PC-9 (cell line): ENCODE measurements around the gene COQ8A. TPM values are rescaled to one million over a fixed set of nuclear protein-coding genes. Genes with fewer than 3 reads are reported as not detected.

Experiments
- BruUV-seq: library from RNA; stranded (reverse); fragments of 400-500 nt; replicated peaks from 2 replicates; lab custom pipeline; 2021; lab: Mats Ljungman, UMichigan
- CTCF ChIA-PET: fragments of 300-600 bp; sonication (Branson Sonifier 250); formaldehyde crosslinking; loops from one replicate; lab custom pipeline; 2022; ENCODE audit warnings: antibody characterized with exemption; lab: Charles Lee
- POLR2A ChIA-PET: fragments of 300-600 bp; sonication (Branson Sonifier 250); formaldehyde crosslinking; loops from one replicate; lab custom pipeline; 2022; ENCODE audit warnings: antibody characterized with exemption; ENCODE audit not compliant: unreplicated experiment; lab: Charles Lee
- DNase-seq, 2 experiments: peaks; one replicate each; pipeline versions ENCODE4 v3.0.0 to v3.0.0-alpha.2; 2015 to 2022; ENCODE audit warnings: mixed read lengths in 1 of 2
- H2AFZ ChIP-seq: fragments of 200-600 bp; sonication (generic); 2 replicates; pipeline ENCODE4 v1.8.1; 2017; ENCODE audit warnings: antibody characterized with exemption
- H3F3A ChIP-seq: fragments of 200-600 bp; sonication (generic); 2 replicates; pipeline ENCODE4 v1.8.1; 2017; ENCODE audit warnings: antibody characterized with exemption, mild to moderate bottlenecking, low read depth; ENCODE audit not compliant: insufficient read depth
- H3K27ac ChIP-seq: fragments of 200-600 bp; sonication (generic); 2 replicates; pipeline ENCODE4 v1.6.1; 2016; ENCODE audit warnings: mixed run types
- H3K27me3 ChIP-seq: fragments of 200-600 bp; sonication (generic); 2 replicates; pipeline ENCODE4 v1.6.1; 2016; ENCODE audit warnings: low read depth, mixed run types; ENCODE audit not compliant: insufficient read depth
- H3K36me3 ChIP-seq: fragments of 200-600 bp; sonication (generic); 2 replicates; pipeline ENCODE4 v1.6.1; 2016; ENCODE audit warnings: low read depth, mixed run types
- H3K4me1 ChIP-seq: fragments of 200-600 bp; sonication (generic); replicated peaks from 2 replicates; pipeline ENCODE4 v1.6.1; 2016; ENCODE audit warnings: mixed run types; ENCODE audit not compliant: insufficient read depth
- H3K4me2 ChIP-seq: fragments of 200-600 bp; sonication (generic); 2 replicates; pipeline ENCODE4 v1.6.1; 2017; ENCODE audit warnings: mixed run types
- H3K4me3 ChIP-seq: fragments of 200-600 bp; sonication (generic); 2 replicates; pipeline ENCODE4 v1.6.1; 2016; ENCODE audit warnings: mixed run types
- H3K79me2 ChIP-seq: fragments of 200-600 bp; sonication (generic); 2 replicates; pipeline ENCODE4 v1.6.1; 2017; ENCODE audit warnings: low read depth, mixed run types
- H3K9me2 ChIP-seq: fragments of 200-600 bp; sonication (generic); 2 replicates; pipeline ENCODE4 v1.8.1; 2017; ENCODE audit warnings: mild to moderate bottlenecking; ENCODE audit not compliant: insufficient read depth
- H3K9me3 ChIP-seq: fragments of 200-600 bp; sonication (generic); 2 replicates; pipeline ENCODE4 v1.8.1; 2016; ENCODE audit warnings: low read depth; ENCODE audit not compliant: insufficient read depth
- H4K20me1 ChIP-seq: fragments of 200-600 bp; sonication (generic); 2 replicates; pipeline ENCODE4 v1.8.1; 2017; ENCODE audit not compliant: insufficient read depth
- CTCF ChIP-seq: fragments of 200-600 bp; sonication (generic); conservative IDR thresholded peaks from 2 replicates; pipeline ENCODE4 v1.6.1; 2017; ENCODE audit warnings: mixed run types, antibody characterized with exemption, mild to moderate bottlenecking, moderate library complexity
- EZH2 ChIP-seq: fragments of 200-600 bp; sonication (generic); IDR thresholded peaks from 2 replicates; pipeline ENCODE4 v1.8.0; 2017; ENCODE audit warnings: antibody characterized with exemption, low read depth
- intact Hi-C: fragments of 100-400 bp; cut with micrococcal nuclease; formaldehyde crosslinking; loops from one replicate; pipeline ENCODE4 v1.10.0; 2022; ENCODE audit not compliant: unreplicated experiment
- total RNA-seq: library from RNA; stranded (reverse); gene quantifications from 2 replicates; pipeline ENCODE4 v1.2.3, GENCODE V29; 2021

Gene COQ8A
- total RNA-seq, 1 experiment from 2014 or later, result 32.9 TPM

- Histone ChIP-seq H3K36me3 (no peaks in the 10 kb centered on the region; the same call in 1 of the 2 replicates), H3K4me1 (no peaks in the 10 kb centered on the region), H3K4me3 (no peak overlapping the region), H3K27ac (no peak overlapping the region), H4K20me1 (no peaks in the 10 kb centered on the region), H3F3A (no peaks in the 10 kb centered on the region), H3K9me3 (no peaks in the 10 kb centered on the region), H3K27me3 (no peaks in the 10 kb centered on the region), H3K9me2 (no peaks in the 10 kb centered on the region), H3K79me2 (no peaks in the 10 kb centered on the region), H2AFZ (no peak overlapping the region), H3K4me2 (no peak overlapping the region)
- no TSS peak for BruUV-seq
- no peak for DNase-seq
- CTCF ChIA-PET, result no interaction called here
- POLR2A ChIA-PET, result no interaction called here
- TF ChIP-seq CTCF (no peak), EZH2 (no peak)
- intact Hi-C loops, result no loop called here
Measured at GRCh38 chr1:226891846-226892523, 48.1 kb upstream of the COQ8A start.

- Histone ChIP-seq H3F3A (no peaks in the 10 kb centered on the region), H3K4me2 (no peak overlapping the region), H3K9me2 (no peaks in the 10 kb centered on the region), H3K4me1 (no peaks in the 10 kb centered on the region), H3K4me3 (no peak overlapping the region), H3K79me2 (no peaks in the 10 kb centered on the region), H2AFZ (no peak overlapping the region), H3K9me3 (no peaks in the 10 kb centered on the region), H3K27ac (no peak overlapping the region), H4K20me1 (no peaks in the 10 kb centered on the region), H3K27me3 (no peaks in the 10 kb centered on the region), H3K36me3 (no peaks in the 10 kb centered on the region; the same call in 1 of the 2 replicates)
- POLR2A ChIA-PET, result no interaction called here
- CTCF ChIA-PET, result no interaction called here
- DNase-seq, result no peak
- no TSS peak for BruUV-seq
- intact Hi-C loops, result no loop called here
- TF ChIP-seq EZH2, result no peak
- TF ChIP-seq CTCF, result no peak
Measured at GRCh38 chr1:226892524-226892875, 47.6 kb upstream of the COQ8A start.

GRCh38 chr1:226893936-226894335 is 46.2 kb upstream of the COQ8A start:
- Histone ChIP-seq H3F3A (no peaks in the 10 kb centered on the region), H3K9me3 (no peaks in the 10 kb centered on the region), H3K4me1 (no peaks in the 10 kb centered on the region), H2AFZ (no peak overlapping the region), H3K4me2 (no peak overlapping the region), H3K36me3 (no peaks in the 10 kb centered on the region; the same call in 1 of the 2 replicates), H4K20me1 (no peaks in the 10 kb centered on the region), H3K27ac (no peak overlapping the region), H3K4me3 (no peak overlapping the region), H3K9me2 (no peaks in the 10 kb centered on the region), H3K27me3 (no peaks in the 10 kb centered on the region), H3K79me2 (no peaks in the 10 kb centered on the region)
- no TSS peak for BruUV-seq
- ChIA-PET CTCF (no interaction called here), POLR2A (no interaction called here)
- TF ChIP-seq CTCF, result no peak
- TF ChIP-seq EZH2, result no peak
- DNase-seq, result no peak
- intact Hi-C loops, result no loop called here
